D721Med (cell line): ENCODE results near the gene GATC.
"Not testable (repeated sequence)": the region's sequence is repeated elsewhere in the genome, so short reads cannot be mapped to it uniquely, and the experiment has no call there.

Experiments used
- DNase-seq: peaks from one replicate; pipeline ENCODE4 v3.0.0; 2011; ENCODE audit warnings: low spot score; ENCODE audit not compliant: insufficient read length
- FAIRE-seq: peaks from 2 replicates; lab custom pipeline; 2011; peaks lifted over from hg19 to GRCh38; lab: Jason Lieb, UNC
- TF ChIP-seq, protein P1 (sequence below): IDR thresholded peaks from 2 replicates; pipeline ENCODE4 v1.5.1; 2012; ENCODE audit warnings: mild to moderate bottlenecking, control low read depth; ENCODE audit not compliant: insufficient read depth; ENCODE audit errors: missing control alignments

GATC gene

DNA sequence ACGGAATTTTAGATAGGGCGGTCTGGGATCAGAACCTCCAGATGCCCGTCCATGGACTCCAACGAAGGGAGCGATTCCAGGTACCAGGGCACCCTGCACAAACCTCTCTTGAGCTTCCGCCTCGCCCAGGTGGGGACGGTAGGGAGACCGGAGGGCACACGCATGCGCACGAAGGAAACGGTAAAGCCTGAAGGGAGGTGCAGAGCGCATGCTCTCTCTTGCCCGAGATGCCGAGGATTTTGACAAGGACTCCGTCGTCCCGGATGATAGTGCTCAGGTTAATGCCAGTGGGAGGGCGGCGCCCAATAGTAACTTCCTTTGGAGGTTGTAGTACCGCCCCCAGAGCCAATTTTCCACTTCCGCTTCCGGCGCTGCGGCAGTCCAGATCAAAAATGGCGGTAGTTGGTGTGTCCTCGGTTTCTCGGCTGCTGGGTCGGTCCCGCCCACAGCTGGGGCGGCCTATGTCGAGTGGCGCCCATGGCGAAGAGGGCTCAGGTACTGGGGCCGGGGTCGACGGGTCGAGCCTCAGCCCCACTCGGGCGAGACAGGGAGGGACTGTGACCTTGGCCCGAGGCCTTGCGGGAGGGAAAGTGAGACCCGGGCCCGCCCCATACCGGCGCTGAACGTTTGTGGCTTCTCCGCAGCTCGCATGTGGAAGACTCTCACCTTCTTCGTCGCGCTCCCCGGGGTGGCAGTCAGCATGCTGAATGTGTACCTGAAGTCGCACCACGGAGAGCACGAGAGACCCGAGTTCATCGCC is 8.3 kb upstream of the GATC start, which contains the start of gene COX6A1:
TSS of gene COX6A1 (plus strand) at position 379 of the 760 bp plus-strand sequence. CDS start at position 393, 14 bp downstream.
- FAIRE-seq (no peak), DNase-seq (peak; percentile 93)
- TF ChIP-seq, protein P1, sequence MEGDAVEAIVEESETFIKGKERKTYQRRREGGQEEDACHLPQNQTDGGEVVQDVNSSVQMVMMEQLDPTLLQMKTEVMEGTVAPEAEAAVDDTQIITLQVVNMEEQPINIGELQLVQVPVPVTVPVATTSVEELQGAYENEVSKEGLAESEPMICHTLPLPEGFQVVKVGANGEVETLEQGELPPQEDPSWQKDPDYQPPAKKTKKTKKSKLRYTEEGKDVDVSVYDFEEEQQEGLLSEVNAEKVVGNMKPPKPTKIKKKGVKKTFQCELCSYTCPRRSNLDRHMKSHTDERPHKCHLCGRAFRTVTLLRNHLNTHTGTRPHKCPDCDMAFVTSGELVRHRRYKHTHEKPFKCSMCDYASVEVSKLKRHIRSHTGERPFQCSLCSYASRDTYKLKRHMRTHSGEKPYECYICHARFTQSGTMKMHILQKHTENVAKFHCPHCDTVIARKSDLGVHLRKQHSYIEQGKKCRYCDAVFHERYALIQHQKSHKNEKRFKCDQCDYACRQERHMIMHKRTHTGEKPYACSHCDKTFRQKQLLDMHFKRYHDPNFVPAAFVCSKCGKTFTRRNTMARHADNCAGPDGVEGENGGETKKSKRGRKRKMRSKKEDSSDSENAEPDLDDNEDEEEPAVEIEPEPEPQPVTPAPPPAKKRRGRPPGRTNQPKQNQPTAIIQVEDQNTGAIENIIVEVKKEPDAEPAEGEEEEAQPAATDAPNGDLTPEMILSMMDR: no peak

DNA sequence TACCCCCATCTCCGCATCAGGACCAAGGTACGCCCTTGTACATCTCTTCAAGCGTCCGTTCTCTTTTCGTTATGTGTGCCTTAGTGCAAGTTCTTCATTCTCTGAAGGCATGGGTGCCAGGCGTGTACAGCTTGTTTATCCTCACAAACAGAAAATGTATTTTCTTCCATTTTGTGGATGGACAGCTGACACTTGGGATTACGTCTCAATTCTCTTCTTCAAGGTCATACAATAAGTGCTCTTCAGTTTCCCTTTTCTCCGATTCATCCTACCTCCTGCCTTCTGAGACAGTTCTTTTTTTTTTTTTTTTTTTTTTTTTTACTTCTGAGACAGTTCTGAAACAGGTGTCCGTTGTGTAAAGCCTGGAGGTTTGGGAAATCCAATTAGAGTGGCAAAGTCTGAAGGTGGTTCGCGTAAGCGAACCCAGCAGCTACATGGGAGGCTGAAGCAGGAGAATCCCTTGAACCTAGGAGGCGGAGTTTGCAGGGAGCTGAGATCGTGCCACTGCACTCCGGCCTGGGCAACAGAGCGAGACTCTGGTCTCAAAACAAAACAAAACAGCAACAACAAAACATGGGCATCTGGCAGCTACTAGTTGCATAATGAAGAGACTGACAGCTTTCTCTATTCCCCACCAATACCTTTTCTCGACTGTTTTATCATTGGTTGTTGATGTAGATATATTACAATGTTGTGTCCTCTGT is 7.6 kb upstream of the GATC start:
- no peak for FAIRE-seq
- DNase-seq: no peak
- TF ChIP-seq, protein P1: no peak

GRCh38 chr12:120439646-120440247 is 6.5 kb upstream of the GATC start:
- no peak for FAIRE-seq
- DNase-seq: peak; percentile 58
- TF ChIP-seq, protein P1: peak; percentile 56

- FAIRE-seq: no peak
- no peak for DNase-seq
- TF ChIP-seq, protein P1: no peak
Observed at GRCh38 chr12:120444676-120445075, 1.6 kb upstream of the GATC start.

DNA sequence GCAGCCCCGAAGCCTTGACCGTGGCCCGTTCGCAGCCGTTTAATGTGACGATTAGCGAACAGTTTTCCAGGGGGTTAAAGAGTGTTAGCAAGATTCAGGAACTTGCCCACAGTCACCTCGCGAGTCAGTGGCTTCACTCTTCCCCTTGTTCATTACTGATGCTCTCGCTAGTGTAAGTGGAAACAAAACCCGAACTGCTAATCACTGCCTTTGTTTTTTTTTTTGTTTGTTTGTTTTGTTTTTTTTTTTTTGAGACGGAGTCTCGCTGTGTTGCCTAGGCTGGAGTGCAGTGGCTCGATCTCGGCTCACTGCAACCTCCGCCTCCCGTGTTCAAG is 567 bp downstream of the GATC start:
- not testable (repeated sequence) for FAIRE-seq

GRCh38 chr12:120447992-120448391 is 1.7 kb downstream of the GATC start:
- TF ChIP-seq, protein P1: no peak
- FAIRE-seq (no peak), DNase-seq (no peak)

More for the DNA sequence above, 567 bp downstream of the GATC start:
- DNase-seq: not testable (repeated sequence)

GRCh38 chr12:120452524-120452923 is 6.3 kb downstream of the GATC start:
- not testable (repeated sequence) for FAIRE-seq, DNase-seq

DNA sequence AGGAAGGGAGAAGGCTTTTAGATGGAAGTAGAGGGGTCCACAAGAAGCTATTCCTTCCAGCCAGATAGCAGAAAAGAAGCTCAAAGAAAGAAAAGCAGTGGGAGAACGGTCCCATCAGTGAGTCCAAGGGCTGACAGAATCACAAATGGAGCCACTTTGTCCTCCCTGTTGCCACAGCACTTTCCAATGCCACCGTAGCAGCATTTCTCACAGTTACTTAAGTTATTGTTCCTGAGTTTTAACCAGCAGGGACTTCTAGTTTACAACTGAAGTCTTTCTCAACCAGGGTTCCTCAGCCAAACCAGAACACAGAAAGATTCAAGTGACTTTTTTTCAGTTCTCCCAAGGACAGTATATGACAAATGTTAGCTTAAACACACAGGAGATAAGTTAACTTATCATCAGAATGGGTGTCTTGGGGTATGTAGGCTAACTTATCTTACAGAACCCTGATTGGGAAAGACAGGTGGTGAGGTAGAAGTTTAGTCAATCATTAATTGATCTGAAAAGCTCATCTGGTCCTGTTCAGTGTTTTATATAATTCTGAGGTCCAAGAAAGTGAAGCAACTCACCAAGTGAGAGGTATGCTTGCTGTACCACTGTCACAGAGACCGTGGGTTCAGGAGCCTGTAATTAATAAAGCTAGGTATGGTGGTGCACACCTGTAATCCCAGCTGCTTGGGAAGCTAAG is 7.0 kb downstream of the GATC start:
- TF ChIP-seq, protein P1: no peak
- no peak for FAIRE-seq
- DNase-seq: no peak
